OCI-LY7 (cell line): ENCODE results near the gene OSBPL6.

ENCODE experiments used
- EZH2phosphoT487 ChIP-seq: fragments of 200-600 bp; sonication (generic); IDR thresholded peaks from 2 replicates; pipeline ENCODE4 v1.6.1; 2018; ENCODE audit warnings: low read depth, borderline replicate concordance, mild to moderate bottlenecking, mixed run types, antibody characterized with exemption, low read length, moderate library complexity, mixed read lengths
- TF ChIP-seq, protein P1 (sequence below): fragments of 200-600 bp; sonication (generic); conservative IDR thresholded peaks from 2 replicates; pipeline ENCODE4 v1.5.1; 2014; ENCODE audit warnings: mild to moderate bottlenecking, antibody characterized with exemption, low read length, moderate library complexity, mixed read lengths

DNA sequence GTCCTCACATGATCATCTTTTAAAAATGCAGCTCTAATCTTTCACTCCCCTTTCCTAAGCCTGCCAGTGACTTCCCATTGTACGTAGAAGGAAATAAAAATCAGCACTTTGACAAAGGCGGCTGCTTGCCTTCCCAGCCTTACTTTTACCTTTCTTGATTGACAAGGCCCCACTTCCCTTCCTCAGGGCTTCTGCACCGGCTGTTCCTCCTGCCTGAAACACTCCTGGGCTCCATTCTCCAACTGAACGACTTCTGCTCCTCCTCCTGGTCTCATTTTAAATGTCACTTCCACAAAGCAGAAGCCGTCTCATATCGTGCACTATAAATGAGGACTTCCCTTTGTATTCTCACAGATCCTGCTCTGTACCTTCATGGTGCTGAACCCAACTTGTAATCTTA, 56.1 kb downstream of the OSBPL6 start:
- TF ChIP-seq, protein P1, sequence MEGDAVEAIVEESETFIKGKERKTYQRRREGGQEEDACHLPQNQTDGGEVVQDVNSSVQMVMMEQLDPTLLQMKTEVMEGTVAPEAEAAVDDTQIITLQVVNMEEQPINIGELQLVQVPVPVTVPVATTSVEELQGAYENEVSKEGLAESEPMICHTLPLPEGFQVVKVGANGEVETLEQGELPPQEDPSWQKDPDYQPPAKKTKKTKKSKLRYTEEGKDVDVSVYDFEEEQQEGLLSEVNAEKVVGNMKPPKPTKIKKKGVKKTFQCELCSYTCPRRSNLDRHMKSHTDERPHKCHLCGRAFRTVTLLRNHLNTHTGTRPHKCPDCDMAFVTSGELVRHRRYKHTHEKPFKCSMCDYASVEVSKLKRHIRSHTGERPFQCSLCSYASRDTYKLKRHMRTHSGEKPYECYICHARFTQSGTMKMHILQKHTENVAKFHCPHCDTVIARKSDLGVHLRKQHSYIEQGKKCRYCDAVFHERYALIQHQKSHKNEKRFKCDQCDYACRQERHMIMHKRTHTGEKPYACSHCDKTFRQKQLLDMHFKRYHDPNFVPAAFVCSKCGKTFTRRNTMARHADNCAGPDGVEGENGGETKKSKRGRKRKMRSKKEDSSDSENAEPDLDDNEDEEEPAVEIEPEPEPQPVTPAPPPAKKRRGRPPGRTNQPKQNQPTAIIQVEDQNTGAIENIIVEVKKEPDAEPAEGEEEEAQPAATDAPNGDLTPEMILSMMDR = no peak
- TF ChIP-seq EZH2phosphoT487 = no peak
